HepG2 (cell line): ENCODE measurements around the gene HSPA1A.
"Not testable (repeated sequence)": the region's sequence is repeated elsewhere in the genome, so short reads cannot be mapped to it uniquely, and the experiment has no call there.

Experiments
- CTCF ChIP-seq: sonication (generic); formaldehyde crosslinking; IDR thresholded peaks from 2 replicates; pipeline ENCODE4 v1.5.0; 2020; ENCODE audit warnings: mild to moderate bottlenecking, missing genetic modification reagents, moderate library complexity
- DPF2 ChIP-seq: sonication (generic); formaldehyde crosslinking; IDR thresholded peaks from 2 replicates; pipeline ENCODE4 v1.4.0; 2020; ENCODE audit warnings: mild to moderate bottlenecking, low read depth, missing genetic modification reagents, borderline replicate concordance
- DRAP1 ChIP-seq: IDR thresholded peaks from 2 replicates; pipeline ENCODE4 v1.6.1; 2016; ENCODE audit warnings: missing genetic modification reagents, missing compliant biosample characterization
- ETS1 ChIP-seq: sonication (generic); formaldehyde crosslinking; IDR thresholded peaks from 2 replicates; pipeline ENCODE4 v1.4.0; 2020; ENCODE audit warnings: missing genetic modification reagents
- HNF4A ChIP-seq: sonication (generic); formaldehyde crosslinking; IDR thresholded peaks from 2 replicates; pipeline ENCODE4 v1.4.0; 2020; ENCODE audit warnings: missing genetic modification reagents
- IRF2 ChIP-seq: IDR thresholded peaks from 2 replicates; pipeline ENCODE4 v1.6.1; 2018; ENCODE audit warnings: missing genetic modification reagents, missing compliant biosample characterization
- PHF8 ChIP-seq: sonication (generic); formaldehyde crosslinking; IDR thresholded peaks from 2 replicates; pipeline ENCODE4 v1.5.0; 2020; ENCODE audit warnings: missing genetic modification reagents
- POLR2A ChIP-seq, 2 experiments: IDR thresholded peaks; 2 replicates each; pipeline ENCODE4 v1.6.1; 2011; ENCODE audit warnings: low read depth in 2 of 2, low read length in 2 of 2, mild to moderate bottlenecking in 1 of 2, moderate library complexity in 1 of 2; ENCODE audit not compliant: insufficient read depth in 1 of 2
- RAD21 ChIP-seq: fragments of 450-650 bp; formaldehyde crosslinking; IDR thresholded peaks from 2 replicates; pipeline ENCODE4 v1.5.0; 2020; ENCODE audit warnings: mild to moderate bottlenecking
- REST ChIP-seq, 2 experiments: IDR thresholded peaks; 2 replicates each; pipeline ENCODE4 v1.6.1; 2011 to 2012; ENCODE audit warnings: low read length in 2 of 2, borderline replicate concordance in 1 of 2, low read depth in 1 of 2, mild to moderate bottlenecking in 1 of 2, moderate library complexity in 1 of 2
- THRA ChIP-seq: sonication (generic); formaldehyde crosslinking; IDR thresholded peaks from 2 replicates; pipeline ENCODE4 v1.4.0; 2020; ENCODE audit warnings: missing genetic modification reagents, borderline replicate concordance
- ZNF564 ChIP-seq: sonication (generic); formaldehyde crosslinking; IDR thresholded peaks from 2 replicates; pipeline ENCODE4 v1.8.1; 2023; ENCODE audit warnings: mild to moderate bottlenecking, missing genetic modification reagents
- ZSCAN29 ChIP-seq: sonication (generic); formaldehyde crosslinking; conservative IDR thresholded peaks from 2 replicates; pipeline ENCODE4 v1.4.0; 2020; ENCODE audit warnings: mild to moderate bottlenecking, missing genetic modification reagents

GRCh38 chr6:31851980-31852718 is 36.8 kb downstream of the HSPA1A start:
- TF ChIP-seq CTCF (CRISPR knock-in tag); ZNF564 (CRISPR knock-in tag); REST (IDR thresholded peaks at IDR 0.05; ENCODE audit: borderline replicate concordance in 1 of 2, low read depth in 1 of 2, low read length in 2 of 2); PHF8; ZSCAN29 (CRISPR knock-in tag); POLR2A (IDR thresholded peaks at IDR 0.05; ENCODE audit: insufficient read depth in 1 of 2, low read depth in 2 of 2, low read length in 2 of 2); HNF4A (CRISPR knock-in tag); ETS1; THRA (CRISPR knock-in tag); RAD21; DRAP1; DPF2 (CRISPR knock-in tag); IRF2 (CRISPR knock-in tag): not testable (repeated sequence)
